Activated CD4-positive, alpha-beta memory T cell treated with anti-CD3 and anti-CD28 coated beads for 36 hours (primary cell): ENCODE measurements around the gene A4GALT. TPM values are rescaled to one million over a fixed set of nuclear protein-coding genes. Genes with fewer than 3 reads are reported as not detected.
A peak's percentile ranks its signal among the peaks of the same experiment; 100 is the strongest.

Source experiments
- CTCF ChIA-PET: fragments of 350-600 bp; sonication (Branson Sonifier 250); formaldehyde crosslinking; loops from one replicate; lab custom pipeline; 2021; ENCODE audit warnings: antibody characterized with exemption, inconsistent platforms; lab: Charles Lee
- POLR2A ChIA-PET: fragments of 350-600 bp; sonication (Branson Sonifier 250); formaldehyde crosslinking; loops from one replicate; lab custom pipeline; 2021; ENCODE audit warnings: antibody characterized with exemption; lab: Charles Lee
- DNase-seq: peaks from one replicate; pipeline ENCODE4 v3.0.0-alpha.2; 2020
- H3K27ac Mint-ChIP-seq: one replicate; pipeline ENCODE4 v1.8.0; 2021; ENCODE audit warnings: mixed read lengths
- H3K27me3 Mint-ChIP-seq: one replicate; pipeline ENCODE4 v1.8.0; 2021; ENCODE audit warnings: mixed read lengths
- H3K36me3 Mint-ChIP-seq: one replicate; pipeline ENCODE4 v1.8.0; 2021; ENCODE audit warnings: mixed read lengths
- H3K4me1 Mint-ChIP-seq: one replicate; pipeline ENCODE4 v1.8.0; 2021; ENCODE audit warnings: low read depth, mixed read lengths
- H3K4me3 Mint-ChIP-seq: one replicate; pipeline ENCODE4 v1.8.0; 2021; ENCODE audit warnings: mild to moderate bottlenecking, mixed read lengths
- H3K9me3 Mint-ChIP-seq: one replicate; pipeline ENCODE4 v1.8.0; 2021; ENCODE audit warnings: mixed read lengths
- intact Hi-C: fragments of 100-400 bp; cut with micrococcal nuclease; formaldehyde crosslinking; loops from one replicate; pipeline ENCODE4 v1.15.1; 2023
- total RNA-seq, 2 experiments: library from RNA; stranded (reverse); gene quantifications; one replicate each; pipeline ENCODE4 v1.2.3, GENCODE V29; 2021

The A4GALT gene
- total RNA-seq, 2 experiments from 2014 or later = not detected

DNA sequence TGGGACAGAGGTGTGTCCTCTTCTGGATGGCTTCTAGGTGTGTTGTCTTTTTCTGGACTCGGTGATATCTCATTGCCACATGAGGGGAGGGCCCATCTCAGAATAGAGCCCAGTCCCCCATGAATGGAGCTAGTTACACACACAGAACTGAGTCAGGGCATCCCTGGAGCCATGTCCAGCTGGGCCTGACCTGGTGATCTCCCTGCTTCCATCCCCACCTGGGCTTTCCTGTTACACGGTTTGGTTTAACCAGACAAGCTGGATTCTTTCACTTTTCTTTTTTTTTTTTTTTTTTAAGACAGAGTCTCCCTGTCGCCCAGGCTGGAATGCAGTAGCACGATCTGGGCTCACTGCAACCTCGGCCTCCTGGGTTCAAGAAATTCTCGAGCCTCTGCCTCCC is 6.1 kb upstream of the A4GALT start:
- H3K4me1 Mint-ChIP-seq = no peaks in the 10 kb centered on the region
- no peak for DNase-seq
- intact Hi-C loops = no loop called here
- ChIA-PET POLR2A (no interaction called here), CTCF (no interaction called here)
- peaks cover 17% of the 10 kb centered on the region for H3K27me3 Mint-ChIP-seq
- no peak overlapping the region for H3K4me3 Mint-ChIP-seq
- no peaks in the 10 kb centered on the region for H3K9me3 Mint-ChIP-seq
- no peak overlapping the region for H3K27ac Mint-ChIP-seq
- no peaks in the 10 kb centered on the region for H3K36me3 Mint-ChIP-seq

DNA sequence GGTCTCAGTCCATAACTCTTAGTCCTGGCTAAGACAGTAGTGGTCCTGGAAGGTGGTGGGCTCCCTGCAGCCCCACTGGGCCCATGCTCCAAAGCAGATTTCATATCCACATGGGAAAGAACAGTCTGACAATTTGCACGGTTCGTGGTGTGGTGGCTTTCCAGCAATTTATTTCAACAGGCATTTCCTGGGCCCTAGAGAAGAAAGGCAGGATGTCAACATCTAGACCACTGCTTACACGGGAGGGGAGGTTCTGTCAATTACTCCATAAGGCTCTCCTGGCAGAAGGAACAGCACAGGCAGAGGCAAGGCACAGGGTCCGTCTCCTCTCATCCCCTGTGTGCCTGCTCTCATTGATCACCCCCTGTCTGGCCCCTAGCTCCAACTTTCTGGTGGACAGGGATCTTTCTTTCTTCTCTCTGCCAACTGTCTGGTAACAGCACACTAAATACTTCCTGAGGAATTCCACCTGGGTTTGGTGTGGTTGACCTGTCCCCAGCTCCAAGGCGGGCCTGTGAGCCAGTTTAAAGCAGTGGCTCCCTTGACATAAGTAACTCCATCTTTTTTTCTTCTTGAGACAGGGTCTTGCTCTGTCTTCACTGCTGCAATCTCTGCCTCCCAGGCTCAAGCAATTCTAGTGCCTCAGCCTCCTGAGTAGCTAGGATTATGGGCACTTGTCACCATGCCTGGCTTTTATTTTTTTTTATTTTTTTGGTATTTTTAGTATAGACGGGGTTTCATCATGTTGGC is 5.1 kb upstream of the A4GALT start:
- DNase-seq = no peak
- H3K4me3 Mint-ChIP-seq = no peak overlapping the region
- POLR2A ChIA-PET = no interaction called here

DNA sequence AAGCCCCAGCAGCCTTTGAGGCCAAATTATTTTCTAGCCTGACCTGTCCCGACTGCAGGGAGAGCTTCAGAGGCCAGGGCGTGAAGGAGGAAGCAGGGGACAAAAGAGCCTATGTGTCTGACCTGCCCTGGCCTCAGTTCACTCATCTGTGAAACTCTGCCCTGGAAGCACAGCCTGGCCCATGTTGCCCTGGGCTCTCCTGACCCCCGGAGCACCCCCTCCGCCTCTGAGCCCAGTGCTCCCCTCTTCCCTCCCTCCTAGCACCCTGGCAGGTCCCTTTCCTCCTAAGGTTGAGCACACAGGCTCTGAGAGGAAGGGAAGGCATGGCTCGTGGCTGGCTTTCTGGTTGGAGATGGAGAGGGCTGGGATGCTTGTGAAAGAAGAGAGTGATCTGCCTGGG is 3.4 kb upstream of the A4GALT start:
- CTCF ChIA-PET = no interaction called here
- intact Hi-C loops = no loop called here

More for the DNA sequence above, 5.1 kb upstream of the A4GALT start:
- Mint-ChIP-seq H3K27ac (no peak overlapping the region), H3K36me3 (no peaks in the 10 kb centered on the region), H3K9me3 (no peaks in the 10 kb centered on the region), H3K4me1 (peaks cover 5% of the 10 kb centered on the region), H3K27me3 (peaks cover 26% of the 10 kb centered on the region)
- intact Hi-C loops = no loop called here
- CTCF ChIA-PET = no interaction called here

DNA sequence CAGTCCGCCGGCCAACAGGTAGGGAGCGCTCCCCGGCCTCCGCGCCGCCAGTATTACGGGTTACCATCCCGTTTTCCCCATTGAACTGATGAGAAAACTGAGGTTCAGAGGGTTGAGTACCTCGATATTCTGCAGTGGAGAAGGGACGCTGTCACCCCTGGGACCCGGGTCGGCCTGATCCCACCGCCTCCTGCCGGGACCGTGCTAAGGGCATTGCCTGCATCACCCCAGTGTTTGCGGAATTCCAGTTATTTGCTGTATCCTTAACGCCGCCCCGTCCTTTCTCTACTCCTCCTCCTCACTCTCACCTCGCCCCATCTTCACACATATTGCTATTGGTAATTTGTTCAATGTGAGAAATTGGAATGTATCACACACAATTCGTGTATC is 370 bp upstream of the A4GALT start:
- H3K27ac Mint-ChIP-seq = no peak overlapping the region
- CTCF ChIA-PET = no interaction called here
- no peak for DNase-seq
- H3K4me3 Mint-ChIP-seq = peak overlapping the region; percentile 7
- H3K27me3 Mint-ChIP-seq = peaks cover 54% of the 10 kb centered on the region
- POLR2A ChIA-PET = no interaction called here
- no peaks in the 10 kb centered on the region for H3K36me3 Mint-ChIP-seq
- no peaks in the 10 kb centered on the region for H3K9me3 Mint-ChIP-seq
- peaks cover 14% of the 10 kb centered on the region for H3K4me1 Mint-ChIP-seq
- intact Hi-C loops = no loop called here

More for the DNA sequence above, 3.4 kb upstream of the A4GALT start:
- POLR2A ChIA-PET = no interaction called here
- H3K27me3 Mint-ChIP-seq = peaks cover 34% of the 10 kb centered on the region
- H3K4me1 Mint-ChIP-seq = peaks cover 13% of the 10 kb centered on the region
- H3K36me3 Mint-ChIP-seq = no peaks in the 10 kb centered on the region
- no peaks in the 10 kb centered on the region for H3K9me3 Mint-ChIP-seq
- H3K4me3 Mint-ChIP-seq = no peak overlapping the region
- DNase-seq = no peak
- no peak overlapping the region for H3K27ac Mint-ChIP-seq

DNA sequence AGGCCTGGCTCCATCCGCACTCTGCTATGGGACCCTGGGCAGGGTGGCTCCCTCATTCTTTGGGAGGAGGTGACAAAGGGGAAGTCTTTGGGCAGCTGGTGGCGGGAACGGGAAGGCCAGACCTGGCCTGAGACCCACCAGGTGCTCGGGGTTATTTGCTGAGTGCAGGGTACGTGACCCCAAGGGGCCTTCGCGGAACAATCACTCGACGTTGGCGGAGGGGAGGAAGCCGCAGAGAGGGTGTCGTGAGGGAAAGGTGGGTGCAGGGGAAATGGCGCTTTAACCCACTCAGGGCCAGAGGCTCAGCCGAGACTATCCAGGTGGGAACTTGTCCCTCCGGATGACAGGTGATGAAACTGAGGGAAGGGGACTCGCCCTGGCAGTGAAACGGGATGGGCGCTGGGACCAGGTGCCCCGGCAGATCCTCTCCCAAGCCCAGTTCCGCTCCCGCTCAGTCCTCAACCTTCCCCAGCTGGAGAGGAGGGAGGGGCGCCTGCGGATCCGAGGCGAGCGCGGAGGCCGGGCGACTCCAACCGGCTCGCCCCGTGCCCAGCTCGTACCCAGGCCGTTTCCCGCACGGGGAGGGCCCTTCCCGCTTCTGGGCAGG is 911 bp downstream of the A4GALT start:
- Mint-ChIP-seq H3K36me3 (no peaks in the 10 kb centered on the region), H3K27me3 (peaks cover 53% of the 10 kb centered on the region), H3K4me1 (peaks cover 14% of the 10 kb centered on the region), H3K27ac (no peak overlapping the region), H3K4me3 (peak overlapping the region; percentile 36), H3K9me3 (no peaks in the 10 kb centered on the region)
- ChIA-PET POLR2A (no interaction called here), CTCF (no interaction called here)
- intact Hi-C loops = no loop called here
- DNase-seq = no peak

DNA sequence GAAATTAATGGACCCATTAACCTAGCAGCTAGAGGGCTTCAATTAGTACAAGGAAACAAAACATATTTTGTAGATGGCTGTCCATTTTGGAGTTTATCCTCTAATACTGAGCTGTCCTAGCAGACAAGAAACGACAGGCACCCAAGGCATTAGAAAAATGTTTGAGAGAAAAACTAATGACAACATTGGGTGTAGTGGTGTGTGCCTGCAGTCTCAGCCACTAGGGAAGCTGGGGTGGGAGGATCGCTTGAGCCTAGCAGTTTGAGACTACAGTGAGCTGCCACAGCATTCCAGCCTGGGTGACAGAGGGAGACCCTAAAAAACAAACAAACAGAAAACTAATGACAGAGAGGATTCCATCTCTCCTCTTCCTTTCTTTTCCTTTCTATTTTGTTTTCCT is 1.5 kb downstream of the A4GALT start:
- peaks cover 53% of the 10 kb centered on the region for H3K27me3 Mint-ChIP-seq
- H3K9me3 Mint-ChIP-seq = no peaks in the 10 kb centered on the region
- peak overlapping the region; percentile 36 for H3K4me3 Mint-ChIP-seq
- ChIA-PET CTCF (no interaction called here), POLR2A (no interaction called here)
- H3K4me1 Mint-ChIP-seq = peaks cover 14% of the 10 kb centered on the region
- intact Hi-C loops = no loop called here
- DNase-seq = no peak
- H3K36me3 Mint-ChIP-seq = no peaks in the 10 kb centered on the region
- H3K27ac Mint-ChIP-seq = no peak overlapping the region

DNA sequence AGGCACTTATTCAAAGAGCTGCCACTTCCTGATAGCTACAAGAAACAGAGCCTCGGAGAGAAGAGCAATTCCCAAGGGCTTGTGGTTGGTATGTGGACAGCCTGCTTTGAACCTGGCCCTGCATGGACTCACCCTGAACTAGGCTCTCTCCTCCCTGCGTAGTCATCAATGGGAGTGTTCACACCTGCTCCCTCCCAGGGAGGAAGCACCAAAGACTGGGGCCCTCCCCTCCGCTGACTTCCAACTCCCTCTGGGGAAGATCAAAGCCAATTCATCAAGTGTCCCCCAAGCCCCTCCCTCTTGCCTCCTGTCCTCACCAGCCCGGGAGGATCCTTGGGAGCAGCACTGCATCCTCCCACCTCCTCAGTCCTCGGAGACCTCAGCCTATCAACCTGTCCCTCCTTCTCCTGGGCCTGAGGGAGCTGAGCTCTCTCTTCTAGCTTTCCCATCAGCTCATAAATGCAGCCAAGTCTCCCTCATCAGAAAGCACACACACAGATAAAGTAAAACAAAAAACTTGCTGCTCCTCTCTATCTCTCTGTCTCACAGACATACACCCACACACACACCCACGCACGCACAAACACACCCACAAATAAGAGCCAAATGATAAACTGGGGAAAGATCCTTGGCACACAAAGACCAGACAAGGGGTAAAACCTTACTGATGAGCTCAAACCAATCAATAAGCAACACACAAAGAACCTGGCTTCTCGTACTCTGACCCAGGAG is 3.3 kb downstream of the A4GALT start:
- Mint-ChIP-seq H3K27me3 (peaks cover 47% of the 10 kb centered on the region), H3K4me1 (peaks cover 14% of the 10 kb centered on the region), H3K4me3 (no peak overlapping the region), H3K9me3 (no peaks in the 10 kb centered on the region), H3K36me3 (no peaks in the 10 kb centered on the region), H3K27ac (no peak overlapping the region)
- ChIA-PET CTCF (no interaction called here), POLR2A (no interaction called here)
- intact Hi-C loops = no loop called here
- DNase-seq = no peak

DNA sequence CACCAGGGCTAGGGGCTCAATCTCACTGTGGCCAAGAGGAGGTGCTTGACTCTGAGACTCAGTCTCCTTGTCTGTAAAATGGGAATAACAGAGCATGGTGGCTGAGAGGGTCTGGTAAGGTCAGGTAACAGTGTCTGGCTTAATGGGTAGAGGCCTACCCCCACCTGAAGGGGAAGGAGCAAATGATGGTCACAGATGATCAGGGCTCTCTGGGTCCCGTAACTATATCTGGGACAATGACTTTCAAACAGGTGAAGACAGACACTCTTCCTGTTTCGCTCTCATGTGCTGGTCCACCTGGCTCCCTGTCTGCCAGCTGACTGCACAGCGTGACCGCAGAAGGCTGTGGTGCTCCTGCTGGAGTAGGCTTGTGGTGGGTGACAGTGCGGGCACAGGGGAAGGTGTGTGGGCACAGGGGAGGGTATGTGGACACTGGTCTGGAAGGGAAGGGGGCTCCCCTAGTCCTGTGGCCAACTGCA is 4.0 kb downstream of the A4GALT start:
- DNase-seq = no peak
- Mint-ChIP-seq H3K27ac (no peak overlapping the region), H3K27me3 (peaks cover 47% of the 10 kb centered on the region), H3K9me3 (no peaks in the 10 kb centered on the region), H3K4me1 (peaks cover 14% of the 10 kb centered on the region), H3K4me3 (no peak overlapping the region), H3K36me3 (no peaks in the 10 kb centered on the region)
- intact Hi-C loops = no loop called here
- POLR2A ChIA-PET = no interaction called here
- CTCF ChIA-PET = no interaction called here

DNA sequence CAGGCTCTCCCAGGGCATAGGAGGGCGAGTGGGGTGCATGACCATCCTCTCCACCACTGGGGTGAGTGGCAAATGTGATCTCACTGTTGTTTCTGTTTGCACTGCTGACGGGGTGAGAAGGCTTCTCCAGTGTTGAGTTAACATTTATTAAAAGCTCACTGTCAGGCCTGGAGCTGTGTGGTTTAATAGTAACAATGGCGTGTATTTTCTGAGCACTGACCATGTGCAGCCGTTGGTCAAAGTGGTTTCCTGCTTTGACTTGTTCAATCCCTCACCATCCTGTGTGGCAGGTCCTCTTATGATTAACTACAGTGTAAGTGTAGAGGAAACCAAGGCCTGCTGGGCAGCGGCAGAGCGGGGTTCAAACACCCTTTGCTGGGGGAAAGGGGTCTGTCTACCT is 4.4 kb downstream of the A4GALT start:
- Mint-ChIP-seq H3K27me3 (peaks cover 45% of the 10 kb centered on the region), H3K27ac (no peak overlapping the region), H3K4me3 (no peak overlapping the region), H3K9me3 (no peaks in the 10 kb centered on the region), H3K4me1 (peaks cover 12% of the 10 kb centered on the region), H3K36me3 (no peaks in the 10 kb centered on the region)
- intact Hi-C loops = no loop called here
- ChIA-PET POLR2A (no interaction called here), CTCF (no interaction called here)
- DNase-seq = no peak

DNA sequence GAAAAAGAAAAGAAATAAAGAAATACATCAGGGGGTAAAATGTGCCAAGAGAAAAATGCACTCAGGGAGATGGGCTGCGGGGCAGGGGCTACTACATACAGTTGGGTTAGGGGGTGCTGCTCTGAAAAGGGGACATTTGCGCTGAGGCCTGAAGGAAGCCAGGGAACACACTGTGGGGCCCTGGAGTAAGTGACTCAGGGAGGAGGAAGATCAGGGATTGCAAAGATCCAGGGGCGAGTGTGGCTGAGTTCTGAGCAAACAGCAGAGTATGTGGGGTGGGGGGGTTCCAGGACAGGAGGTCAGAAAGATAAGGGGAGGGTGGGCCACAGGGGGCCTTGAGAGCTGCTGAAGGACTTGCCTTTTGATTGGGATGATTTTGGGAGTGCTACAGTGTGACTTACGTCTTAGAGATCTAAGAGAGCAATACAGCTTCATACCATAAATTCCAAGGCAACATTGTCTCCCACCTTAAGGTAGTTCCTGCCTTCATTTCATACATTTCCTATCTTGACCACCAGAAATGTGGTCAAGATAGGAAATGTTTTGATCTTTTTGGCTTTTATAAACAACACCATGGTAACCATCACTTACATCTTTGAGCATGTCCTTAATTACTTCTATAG is 5.8 kb downstream of the A4GALT start:
- no peaks in the 10 kb centered on the region for H3K36me3 Mint-ChIP-seq
- H3K4me1 Mint-ChIP-seq = peaks cover 8% of the 10 kb centered on the region
- no peak for DNase-seq
- ChIA-PET POLR2A (no interaction called here), CTCF (no interaction called here)
- peaks cover 45% of the 10 kb centered on the region for H3K27me3 Mint-ChIP-seq
- intact Hi-C loops = no loop called here
- peaks cover 2% of the 10 kb centered on the region for H3K9me3 Mint-ChIP-seq
- H3K27ac Mint-ChIP-seq = no peak overlapping the region
- no peak overlapping the region for H3K4me3 Mint-ChIP-seq

DNA sequence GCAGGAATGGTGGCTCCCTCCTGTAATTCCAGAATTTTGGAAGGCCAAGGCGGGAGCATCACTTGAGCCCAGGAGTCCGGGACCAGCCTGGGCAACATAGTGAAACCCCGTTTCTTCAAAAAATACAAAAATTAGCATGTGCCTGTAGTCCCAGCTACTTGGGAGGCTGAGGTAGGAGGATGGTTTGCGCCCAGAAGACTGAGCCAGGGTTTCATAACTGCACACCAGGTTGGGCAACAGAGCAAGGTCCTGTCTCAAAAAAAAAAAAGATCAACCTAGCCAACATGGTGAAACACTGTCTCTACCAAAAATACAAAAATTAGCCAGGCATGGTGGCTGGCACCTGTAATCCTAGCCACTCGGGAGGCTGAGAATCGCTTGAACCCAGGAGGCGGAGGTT is 6.4 kb downstream of the A4GALT start:
- no peak overlapping the region for H3K4me3 Mint-ChIP-seq
- DNase-seq = no peak
- intact Hi-C loops = no loop called here
- peaks cover 4% of the 10 kb centered on the region for H3K9me3 Mint-ChIP-seq
- H3K4me1 Mint-ChIP-seq = peaks cover 3% of the 10 kb centered on the region
- CTCF ChIA-PET = no interaction called here
- H3K36me3 Mint-ChIP-seq = no peaks in the 10 kb centered on the region
- H3K27me3 Mint-ChIP-seq = peaks cover 39% of the 10 kb centered on the region
- POLR2A ChIA-PET = no interaction called here
- H3K27ac Mint-ChIP-seq = no peak overlapping the region
